ENCODE measurements around the gene SFXN5.
"Not testable (repeated sequence)": the region's sequence is repeated elsewhere in the genome, so short reads cannot be mapped to it uniquely, and the experiment has no call there.

The SFXN5 gene

GRCh38 chr2:72921088-72921851 is 150.2 kb downstream of the SFXN5 start:
- no peak for DNase-seq (ENCODE audit: low spot score)

- DNase-seq (ENCODE audit: low spot score): no peak
These were observed 151.0 kb downstream of the SFXN5 start for GRCh38 chr2:72920318-72921087.

- no peak for DNase-seq (ENCODE audit: low spot score)
These were observed 151.8 kb downstream of the SFXN5 start for GRCh38 chr2:72919414-72920317.

GRCh38 chr2:72917877-72918553 is 153.5 kb downstream of the SFXN5 start:
- no peak for DNase-seq (ENCODE audit: low spot score)

- DNase-seq (ENCODE audit: low spot score): peak; percentile 34
These were observed 154.2 kb downstream of the SFXN5 start, which contains the start of gene EMX1 for GRCh38 chr2:72917138-72917876. Gene EMX1, plus strand, starts transcription at chr2:72917519. Its CDS starts 334 bp downstream, at chr2:72917853.

GRCh38 chr2:72916743-72917137 is 154.8 kb downstream of the SFXN5 start:
- DNase-seq (ENCODE audit: low spot score): no peak

- peak; percentile 21 for DNase-seq (ENCODE audit: low spot score)
These were observed 155.4 kb downstream of the SFXN5 start for GRCh38 chr2:72915907-72916742.

GRCh38 chr2:72915320-72915906 is 156.1 kb downstream of the SFXN5 start:
- no peak for DNase-seq (ENCODE audit: low spot score)

- no peak for DNase-seq (ENCODE audit: low spot score)
These were observed 156.8 kb downstream of the SFXN5 start for GRCh38 chr2:72914589-72915319.

- DNase-seq (ENCODE audit: low spot score): no peak
These were observed 157.3 kb downstream of the SFXN5 start for GRCh38 chr2:72914206-72914559.

GRCh38 chr2:72913486-72914205 is 157.9 kb downstream of the SFXN5 start:
- no peak for DNase-seq (ENCODE audit: low spot score)

- DNase-seq (ENCODE audit: low spot score): no peak
These were observed 160.3 kb downstream of the SFXN5 start for GRCh38 chr2:72911256-72911655.

GRCh38 chr2:72908741-72909140 is 162.8 kb downstream of the SFXN5 start:
- no peak for DNase-seq (ENCODE audit: low spot score)

- DNase-seq (ENCODE audit: low spot score): not testable (repeated sequence)
These were observed 164.1 kb downstream of the SFXN5 start for GRCh38 chr2:72907369-72907768.

- DNase-seq (ENCODE audit: low spot score): no peak
These were observed 170.1 kb downstream of the SFXN5 start for GRCh38 chr2:72901426-72901825.

- DNase-seq (ENCODE audit: low spot score): no peak
These were observed 171.2 kb downstream of the SFXN5 start for GRCh38 chr2:72900191-72900825.

- no peak for DNase-seq (ENCODE audit: low spot score)
These were observed 173.0 kb downstream of the SFXN5 start for GRCh38 chr2:72898585-72898906.
